ENCODE measurements around the gene SECTM1.

The SECTM1 gene

DNA sequence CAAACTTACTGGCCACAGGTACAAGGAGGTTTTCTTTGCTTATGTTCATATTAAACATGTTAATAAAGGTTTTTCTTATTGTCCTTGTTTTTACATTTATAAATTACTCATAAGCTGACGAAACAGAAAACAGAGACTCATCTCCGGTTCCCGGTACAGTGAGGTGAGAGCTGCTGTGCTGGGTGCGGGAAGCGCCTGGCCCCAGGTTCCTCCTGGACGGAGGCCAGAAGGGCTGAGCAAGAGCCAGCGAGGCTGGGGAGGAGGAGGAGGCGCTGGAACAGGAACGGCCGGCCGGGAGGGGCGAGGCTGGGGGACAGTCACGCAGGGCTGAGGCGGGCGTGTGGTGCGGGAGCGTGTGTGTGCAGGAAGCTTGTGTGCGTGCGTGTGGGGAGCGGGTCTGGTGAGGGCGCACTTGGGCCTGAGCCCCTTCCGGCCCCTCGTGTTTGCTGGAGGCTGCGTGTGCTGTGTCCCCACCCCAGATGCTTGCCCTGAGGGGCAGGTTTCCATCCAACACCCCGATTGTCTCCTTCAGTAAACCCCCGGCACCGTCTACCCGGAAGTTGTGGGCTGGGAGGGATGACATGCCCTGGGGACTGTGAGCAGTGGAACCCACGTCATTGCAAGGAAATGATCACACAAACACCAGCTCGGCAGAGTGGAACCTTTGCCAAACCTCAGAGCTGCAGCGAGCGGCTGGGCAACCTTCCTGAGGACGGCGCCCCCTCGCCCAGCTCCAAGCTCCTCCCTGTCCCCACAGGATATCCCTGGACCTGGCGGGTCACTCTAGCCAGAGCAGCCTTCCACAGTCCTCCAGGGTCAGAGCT lies 35.6 kb downstream of the SECTM1 start:
- ATAC-seq: peak; percentile 83 to 84

DNA sequence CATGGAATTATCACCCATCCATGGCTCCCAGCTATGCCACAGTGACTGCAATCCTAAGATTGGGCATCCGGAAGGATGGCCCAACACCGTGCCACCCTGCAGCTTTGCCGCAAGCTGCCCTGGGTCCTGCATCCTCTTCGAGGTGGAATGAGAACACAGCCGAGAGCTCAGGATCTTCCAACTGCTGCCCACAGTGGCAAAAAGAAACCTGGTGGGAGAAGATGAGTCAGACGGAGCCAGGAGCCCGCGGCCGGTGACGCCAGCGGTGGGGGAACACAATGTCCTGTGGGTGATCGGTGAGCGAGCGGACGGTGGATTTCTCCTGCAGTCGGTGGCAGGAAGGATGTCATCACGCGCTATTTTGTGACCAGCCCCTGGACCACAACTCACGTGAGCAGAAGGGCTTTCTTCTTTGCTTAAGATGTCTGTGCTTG lies 36.3 kb downstream of the SECTM1 start:
- ATAC-seq: peak; percentile 22 to 25

DNA sequence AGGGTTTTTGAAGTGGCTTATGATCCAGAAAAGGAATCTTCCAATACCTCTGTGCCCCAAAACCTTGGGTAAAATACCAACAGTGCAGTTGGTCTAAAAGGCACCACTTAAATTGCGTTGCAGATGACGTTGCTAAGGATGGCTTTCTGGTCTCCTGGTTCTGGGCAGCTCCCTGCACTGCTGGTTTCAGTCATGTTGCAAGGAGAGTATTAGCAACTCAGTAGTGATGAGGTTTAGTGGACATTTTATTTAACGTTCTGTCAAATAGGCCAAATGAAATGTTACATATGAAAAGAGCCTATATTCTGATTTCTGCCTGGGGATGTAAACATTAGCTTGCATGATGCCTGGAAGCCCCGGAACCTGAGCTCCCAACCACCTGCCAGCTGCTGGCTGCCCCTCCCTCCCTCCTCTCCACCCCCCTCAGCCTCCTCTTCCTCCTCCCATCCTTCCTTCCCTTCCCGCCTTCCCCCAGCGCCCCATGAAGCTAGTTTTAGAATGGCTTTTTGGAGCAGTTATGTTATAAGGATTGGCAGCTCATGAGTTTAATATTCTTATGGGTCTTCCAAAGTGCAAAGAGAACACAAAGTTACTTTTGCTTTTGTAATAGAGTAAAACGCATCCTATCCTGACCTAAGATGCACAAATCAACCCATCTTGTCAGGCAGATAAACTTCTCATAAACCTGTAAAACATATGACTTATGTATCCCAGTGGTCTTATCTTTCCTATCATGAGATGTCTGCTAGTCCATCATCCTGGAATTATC lies 36.9 kb downstream of the SECTM1 start:
- ATAC-seq: no peak

DNA sequence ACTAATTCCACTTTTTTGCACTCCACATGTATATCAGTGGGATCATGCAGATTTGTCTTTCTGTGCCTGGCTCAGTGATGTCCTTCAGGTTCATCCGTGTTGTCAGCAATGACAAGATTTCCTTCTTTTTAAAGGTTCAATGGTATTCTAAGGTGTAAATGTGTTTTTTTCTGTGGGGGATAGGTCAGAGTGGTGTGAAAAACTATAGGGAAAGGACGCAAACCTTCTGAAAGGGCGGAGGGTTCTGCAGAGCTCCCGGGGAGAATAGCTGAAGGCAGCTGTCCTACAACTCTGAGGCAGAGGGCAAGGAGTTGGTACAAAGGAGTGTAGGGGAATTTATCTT lies 38.1 kb downstream of the SECTM1 start:
- no peak for ATAC-seq

DNA sequence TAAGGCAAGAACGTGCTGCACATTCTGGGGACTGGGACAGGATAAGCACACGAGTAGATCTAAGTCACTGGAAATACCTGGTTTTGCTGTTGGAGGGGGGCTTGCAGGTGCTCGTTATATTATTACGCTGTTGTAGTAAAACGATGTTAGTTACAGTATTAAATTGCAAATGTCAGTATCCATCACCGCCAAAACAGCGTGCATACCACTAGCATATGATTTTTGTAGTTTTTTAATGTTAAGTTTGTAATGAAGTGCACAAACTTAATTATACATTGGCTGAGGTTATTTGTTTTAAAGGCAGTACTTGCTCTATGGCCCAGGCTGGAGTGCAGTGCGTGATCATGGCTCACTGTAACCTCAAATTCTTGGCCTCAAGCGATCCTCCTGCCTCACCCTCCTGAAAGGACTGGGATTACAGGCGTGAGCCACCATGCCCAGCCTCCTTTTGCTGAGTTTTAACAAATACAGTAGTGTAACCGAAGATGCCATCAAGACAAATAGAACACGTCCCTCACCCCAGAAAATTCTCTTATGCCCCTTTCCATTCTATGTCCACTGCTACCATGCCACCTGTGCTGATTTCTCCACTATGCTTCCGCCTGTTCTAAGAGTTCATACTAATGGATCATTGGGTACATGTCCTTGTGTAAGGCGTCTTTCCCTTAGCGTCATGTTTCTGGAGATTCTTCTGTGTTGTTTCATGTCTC lies 39.3 kb downstream of the SECTM1 start:
- ATAC-seq: no peak

DNA sequence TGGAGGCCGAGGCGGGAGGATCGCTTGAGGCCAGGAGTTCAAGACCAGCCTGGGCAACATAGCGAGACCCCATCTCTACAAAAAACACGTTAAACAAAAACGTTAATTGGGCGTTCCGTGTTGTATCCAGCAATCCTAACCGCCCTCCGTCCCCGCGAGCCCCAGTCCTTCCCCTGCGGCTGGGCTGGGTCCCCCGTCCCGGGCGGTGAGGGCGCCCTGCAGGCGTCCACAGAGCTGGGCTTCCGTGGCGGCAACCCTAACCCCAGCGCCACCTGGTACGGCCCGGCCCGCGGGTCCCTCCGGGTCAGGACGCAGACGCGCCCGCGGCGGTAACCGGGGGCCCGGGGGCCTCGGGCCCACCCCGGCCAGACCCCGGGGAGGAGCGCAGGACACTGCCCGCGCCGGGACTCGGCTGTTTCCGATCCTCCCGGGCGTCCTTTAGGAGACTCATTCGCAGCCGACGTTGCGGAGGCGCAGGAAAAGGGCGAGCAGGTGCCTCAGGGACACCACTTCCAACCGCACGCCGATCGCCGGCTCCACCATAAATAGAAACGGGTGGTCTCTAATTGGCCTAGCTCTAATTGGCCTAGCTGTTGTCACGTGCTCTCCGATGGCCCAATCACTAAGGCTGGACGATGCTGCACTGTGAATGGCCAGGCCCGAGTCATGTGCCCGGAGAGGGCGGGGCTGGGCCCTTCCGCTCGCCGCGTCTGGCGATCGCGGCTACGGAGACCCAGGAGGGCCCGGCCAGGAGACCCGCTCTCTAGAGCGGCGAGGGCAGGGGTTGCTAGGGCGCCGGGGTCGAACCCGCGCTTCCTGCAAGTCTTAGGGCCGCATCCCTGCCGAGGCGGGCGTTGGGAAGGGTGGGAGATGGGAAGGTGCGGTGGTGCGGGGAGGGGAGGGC lies 41.1 kb downstream of the SECTM1 start:
- peak; percentile 95 for ATAC-seq

DNA sequence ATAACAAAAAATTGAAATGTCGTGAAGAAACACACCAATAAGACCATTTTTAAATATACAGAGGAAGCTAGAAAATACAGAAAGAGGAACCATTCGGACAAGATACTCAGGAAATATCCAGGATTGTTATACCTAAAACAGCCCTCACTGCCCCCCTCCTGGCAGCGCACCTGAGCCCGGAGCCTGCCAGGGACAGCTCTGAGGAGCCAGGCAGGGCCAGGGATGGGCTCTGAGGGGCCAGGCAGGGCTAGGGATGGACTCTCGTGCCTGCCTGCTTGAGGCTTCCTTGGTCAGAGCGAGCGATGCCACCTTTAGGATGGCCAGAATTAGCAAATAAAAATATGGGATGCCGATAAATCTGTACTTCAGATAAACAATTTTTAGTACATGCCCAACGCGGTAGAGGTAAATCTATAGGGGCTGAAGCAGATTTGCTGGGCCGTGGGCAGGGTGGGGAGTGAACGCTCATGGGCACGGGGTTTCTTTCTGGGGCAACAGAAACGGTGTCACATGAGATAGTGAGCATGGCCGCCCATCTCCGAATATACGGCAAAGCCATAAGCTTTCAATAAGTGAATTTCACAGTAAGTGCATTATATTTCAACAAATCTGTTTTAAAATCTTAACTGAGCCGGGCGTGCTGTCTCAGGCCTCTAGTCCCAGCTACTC lies 41.9 kb downstream of the SECTM1 start:
- ATAC-seq: no peak

DNA sequence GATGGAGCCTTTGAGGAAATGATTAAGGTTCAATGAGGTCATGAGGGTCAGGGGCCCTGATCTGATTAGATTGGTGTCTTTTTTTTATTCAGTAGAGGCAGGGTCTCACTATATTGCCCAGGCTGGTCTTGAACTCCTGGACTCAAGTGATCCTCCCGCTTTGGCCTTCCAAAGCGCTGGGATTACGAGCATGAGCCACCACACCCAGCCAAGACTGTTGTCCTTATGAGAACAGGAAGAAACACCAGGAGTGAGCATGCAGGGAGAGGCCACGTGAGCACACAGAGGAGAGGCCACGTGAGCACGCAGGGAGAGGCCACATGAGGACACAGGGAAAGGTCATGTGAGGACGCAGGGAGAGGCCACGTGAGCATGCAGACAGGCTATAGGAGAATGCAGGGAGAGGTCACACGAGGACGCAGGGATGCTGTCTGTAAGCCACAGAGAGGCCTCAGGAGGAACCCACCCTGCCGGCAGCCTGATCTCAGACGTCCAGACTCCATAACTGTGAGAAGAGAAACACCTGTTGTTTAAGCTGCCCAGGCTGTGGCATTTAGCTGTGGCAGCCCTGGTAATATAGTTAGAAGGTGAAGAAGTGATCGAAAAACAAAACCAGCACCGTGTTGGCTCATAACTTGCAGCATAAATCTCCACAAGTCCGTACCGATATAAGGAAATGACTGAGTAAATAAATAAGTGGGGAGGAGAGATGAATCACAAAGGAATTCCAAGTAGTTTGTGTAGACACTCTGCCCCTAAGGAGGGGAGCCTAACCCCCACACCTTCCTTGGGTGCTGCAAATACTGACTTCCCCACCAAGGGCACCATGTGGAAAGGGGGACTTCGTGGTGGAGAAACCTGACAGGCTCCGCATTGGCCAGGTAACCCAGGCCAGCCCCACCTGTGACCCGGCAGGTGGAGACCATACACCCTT lies 45.4 kb downstream of the SECTM1 start:
- no peak for ATAC-seq

DNA sequence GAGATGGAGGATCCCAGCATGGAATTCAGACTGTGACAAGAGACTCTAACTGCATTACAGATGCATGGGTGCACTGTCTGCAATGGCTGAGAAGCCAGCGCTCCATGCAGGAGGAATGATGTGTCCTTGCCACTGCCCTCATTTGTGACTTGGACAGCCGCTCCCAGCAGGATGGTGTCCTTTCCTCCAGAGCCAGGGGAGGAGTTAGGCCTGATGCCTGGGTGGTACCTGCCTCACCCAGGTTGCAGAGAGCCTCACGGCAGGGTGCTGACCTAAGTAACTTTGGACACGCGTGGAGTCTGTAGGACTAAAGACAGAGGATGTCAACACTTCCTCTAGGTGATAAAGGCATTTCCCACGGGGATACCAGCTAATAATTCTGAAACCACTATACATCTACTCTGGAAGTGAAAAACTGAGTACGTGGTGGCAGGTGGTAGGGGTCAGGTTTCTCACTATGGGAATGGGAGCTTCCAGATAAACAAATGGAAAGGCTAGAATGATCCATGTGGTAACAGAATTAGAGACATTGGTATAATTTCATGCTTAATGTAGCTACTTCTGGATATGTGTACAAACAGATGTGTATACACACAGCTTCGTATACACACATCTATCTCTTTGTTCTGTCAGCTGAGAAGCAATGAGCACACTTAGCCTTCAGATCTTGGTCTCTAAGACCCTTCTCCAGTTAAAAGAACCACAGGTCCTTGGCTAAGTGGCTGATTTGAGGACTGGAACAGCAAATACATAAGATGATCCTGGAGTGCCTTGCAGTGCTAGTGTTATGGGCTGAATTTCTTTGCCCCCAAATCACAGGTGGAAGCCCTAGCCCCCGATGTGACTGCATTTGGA lies 46.3 kb downstream of the SECTM1 start:
- ATAC-seq: no peak

DNA sequence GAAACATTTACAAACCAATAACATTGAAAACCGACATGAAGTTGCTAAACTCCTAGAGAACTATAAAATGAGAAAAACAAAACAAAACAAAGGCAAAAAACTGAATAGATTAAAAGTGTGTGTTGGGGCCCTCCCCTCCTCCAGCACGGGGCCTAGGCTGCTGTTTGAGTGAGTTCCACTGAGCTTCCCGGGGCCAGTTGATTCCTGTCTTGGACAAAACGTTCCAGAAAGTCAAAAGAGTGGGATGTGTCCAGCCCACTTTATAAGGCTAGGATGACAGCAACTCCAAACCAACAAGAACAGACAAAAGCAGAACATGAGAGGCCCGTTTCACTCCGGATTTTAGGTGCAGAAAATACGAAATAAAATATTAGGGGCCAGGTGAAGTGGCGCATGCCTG lies 48.4 kb downstream of the SECTM1 start:
- no peak for ATAC-seq

DNA sequence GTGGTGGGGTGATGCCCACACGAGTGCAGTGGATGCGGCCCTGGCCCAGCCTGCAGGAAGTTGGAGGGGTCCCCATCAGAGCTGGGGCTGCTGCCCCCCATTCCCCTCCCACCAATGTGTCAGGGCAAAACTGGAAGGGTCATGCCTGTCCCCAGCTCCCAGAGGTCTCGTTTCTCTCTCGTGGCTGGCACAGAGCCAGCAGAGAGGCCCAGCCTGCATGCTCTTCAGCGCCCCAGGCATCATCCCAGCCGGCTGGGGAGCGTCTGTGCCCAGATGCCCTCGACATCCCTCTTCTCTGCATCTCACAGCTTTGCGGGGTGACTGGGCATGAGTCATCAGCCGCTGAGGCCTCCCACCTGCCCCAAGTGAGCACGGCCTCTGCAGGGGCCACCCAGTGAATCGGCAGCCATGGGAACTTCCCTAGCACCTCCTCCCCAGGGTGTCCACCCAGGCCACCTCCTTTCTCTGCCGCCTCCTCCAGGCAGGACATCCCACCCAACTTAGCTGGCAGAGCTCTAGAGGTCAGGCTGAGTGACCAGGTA lies 50.3 kb downstream of the SECTM1 start:
- peak; percentile 83 to 86 for ATAC-seq

DNA sequence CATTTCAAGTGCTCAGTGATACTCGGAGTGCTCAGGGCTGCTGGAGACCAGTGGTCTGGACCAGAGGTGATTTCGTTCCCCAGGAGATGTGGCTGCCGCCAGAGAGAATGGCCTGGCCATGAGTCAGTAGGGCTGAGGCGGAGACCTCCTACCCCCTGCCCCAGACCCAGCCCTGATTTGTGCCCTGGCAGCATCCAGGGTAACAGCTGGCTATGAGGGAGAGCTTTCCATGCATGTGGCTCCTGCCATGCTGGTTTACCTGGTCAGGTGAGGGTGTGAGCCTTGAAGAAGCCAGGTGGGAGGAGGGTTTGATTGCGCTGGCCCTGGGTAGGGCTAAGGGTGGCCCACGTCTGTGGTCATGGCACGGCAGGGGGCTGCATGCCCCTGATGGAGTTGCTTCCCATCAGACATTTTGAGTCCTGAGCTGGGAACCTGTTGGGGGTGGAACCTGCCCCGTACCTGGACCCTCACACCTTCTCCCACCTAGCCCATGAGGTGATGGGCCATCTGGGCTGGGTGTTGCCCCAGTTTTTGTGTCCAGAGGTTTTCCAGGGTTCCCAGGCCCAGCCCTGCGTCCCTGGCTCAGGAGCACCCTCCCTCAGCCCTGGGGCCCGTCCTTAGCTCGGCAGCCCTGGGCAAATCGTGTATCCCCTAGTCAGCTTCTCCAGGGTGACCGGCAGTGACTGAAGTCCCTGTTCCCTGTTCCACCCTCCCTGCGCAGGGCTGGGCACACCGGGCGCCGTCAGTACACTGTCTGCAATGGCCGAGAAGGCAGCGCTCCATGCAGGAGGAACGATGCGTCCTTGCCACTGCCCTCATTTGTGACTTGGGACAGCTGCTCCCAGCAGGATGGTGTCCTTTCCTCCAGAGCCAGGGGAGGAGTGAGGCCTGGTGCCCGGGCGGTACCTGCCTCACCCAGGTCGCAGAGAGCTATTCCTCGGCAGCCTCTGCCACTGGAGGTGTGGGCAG lies 51.0 kb downstream of the SECTM1 start:
- no peak for ATAC-seq

DNA sequence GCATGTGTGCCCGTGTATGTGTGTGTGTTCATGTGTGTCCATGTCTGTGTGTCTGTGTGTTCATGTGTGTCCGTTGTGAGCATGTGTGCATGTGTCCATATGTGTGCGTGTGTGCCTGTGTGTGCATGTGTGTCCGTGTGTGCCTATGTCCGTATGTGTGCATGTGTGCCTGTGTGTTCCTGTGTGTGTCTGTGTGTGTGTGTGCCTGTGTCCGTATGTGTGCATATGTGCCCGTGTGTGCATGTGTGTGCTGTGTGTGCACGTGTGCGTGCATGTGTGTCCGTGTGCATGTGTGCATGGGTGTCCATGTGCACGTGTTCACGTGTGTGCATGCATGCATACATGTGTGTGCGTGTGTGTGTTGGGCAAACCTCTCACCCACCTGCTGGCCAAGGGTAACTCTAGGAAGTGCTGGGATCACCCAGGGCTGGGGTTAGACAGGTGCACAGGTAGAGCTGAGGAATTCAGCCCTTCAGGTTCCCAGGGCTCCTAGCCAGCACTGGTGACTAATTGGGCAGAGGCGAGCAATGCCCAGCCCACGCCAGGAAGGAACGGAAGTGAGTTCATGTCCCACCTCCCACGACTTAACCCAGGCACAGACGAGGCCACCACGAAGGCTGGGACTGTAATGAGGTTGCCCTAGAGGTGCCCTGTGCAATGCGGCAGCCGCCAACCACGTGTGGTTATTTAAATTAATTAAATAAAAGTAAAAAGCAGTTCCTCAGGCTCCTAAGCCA lies 51.9 kb downstream of the SECTM1 start:
- ATAC-seq: peak; percentile 86 to 90

DNA sequence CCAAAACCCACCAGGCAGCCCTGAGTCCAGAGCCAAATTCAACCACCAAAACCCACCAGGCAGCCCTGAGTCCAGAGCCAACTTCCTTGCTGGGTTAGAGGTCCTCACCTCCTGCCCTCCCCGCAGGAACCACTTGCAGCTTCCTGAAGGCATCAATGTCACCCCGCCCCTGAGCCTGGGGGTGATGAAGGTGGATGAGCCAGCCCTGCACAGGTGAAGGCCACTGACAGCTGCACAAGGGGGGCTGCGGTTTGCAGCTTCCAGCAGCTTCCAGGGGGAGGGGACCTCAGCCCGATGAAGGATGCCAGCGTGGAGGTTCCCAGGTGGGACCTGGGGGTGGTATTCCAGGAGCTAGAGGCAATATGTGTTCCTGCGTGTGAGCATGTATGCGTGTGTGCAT lies 52.5 kb downstream of the SECTM1 start:
- no peak for ATAC-seq

DNA sequence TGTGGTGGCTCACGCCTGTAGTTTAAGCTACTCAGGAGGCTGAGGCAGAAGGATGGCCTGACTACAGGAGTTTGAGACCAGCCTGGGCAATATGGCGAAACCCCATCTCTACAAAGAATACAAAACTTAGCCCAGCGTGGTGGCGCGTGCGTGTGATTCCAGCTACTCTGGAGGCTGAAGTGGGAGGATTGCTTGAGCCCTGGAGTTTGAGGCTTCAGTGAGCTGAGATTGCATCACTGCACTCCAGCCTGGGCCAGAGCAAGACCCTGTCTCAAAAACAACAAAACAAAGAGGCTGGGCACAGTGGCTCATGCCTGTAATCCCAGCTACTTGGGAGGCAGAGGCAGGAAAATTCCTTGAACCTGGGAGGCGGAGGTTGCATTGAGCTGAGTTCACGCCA lies 53.0 kb downstream of the SECTM1 start:
- no peak for ATAC-seq

DNA sequence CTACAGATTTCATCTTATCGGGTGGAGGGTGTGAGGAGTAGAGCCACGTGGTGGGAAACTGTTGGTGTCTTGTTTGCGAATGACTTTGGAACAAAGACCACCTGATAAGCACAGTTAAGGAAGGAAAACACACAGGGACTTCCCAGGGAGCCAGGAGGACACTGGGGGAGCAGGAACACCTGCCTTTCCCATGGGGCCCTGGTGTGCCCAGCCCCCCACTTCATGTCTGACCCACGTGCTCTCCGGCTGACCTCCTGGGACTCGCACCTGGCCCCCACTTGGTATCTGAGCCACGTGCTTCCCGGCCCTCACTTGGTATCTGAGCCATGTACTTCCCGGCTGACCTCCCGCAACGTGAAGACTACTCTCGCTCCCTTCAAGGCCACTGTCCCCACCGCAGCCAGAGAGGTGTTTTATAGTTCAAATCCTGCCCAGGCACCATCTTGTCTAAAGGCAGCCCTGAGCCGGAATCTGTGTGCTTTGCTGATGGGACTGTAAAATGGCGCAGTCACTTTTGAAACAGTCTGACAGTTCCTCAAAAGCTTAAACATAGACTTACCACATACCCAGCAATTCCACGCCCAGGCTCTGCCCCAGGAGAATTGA lies 54.7 kb downstream of the SECTM1 start:
- no peak for ATAC-seq

DNA sequence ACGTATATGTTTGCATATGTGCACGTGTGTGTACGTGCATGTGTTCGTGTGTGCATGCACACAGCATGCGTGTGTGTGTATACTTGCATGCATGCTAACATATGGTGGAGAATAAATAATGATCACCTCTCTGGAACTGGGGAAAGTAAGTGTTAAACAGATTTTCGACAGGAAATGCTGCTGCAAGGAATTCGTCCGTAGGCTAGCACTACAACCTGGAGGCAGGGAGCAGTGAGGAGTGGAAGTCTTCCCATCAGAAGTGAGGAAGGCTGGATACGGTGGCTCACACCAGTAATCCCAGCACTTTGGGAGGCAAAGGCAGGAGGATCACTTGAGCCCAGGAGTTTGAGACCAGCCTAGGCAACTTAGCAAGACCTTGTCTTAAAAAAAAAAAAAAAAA lies 55.3 kb downstream of the SECTM1 start:
- no peak for ATAC-seq

Data from activated CD4-positive, CD25-positive, alpha-beta regulatory T cell treated with anti-CD3 and anti-CD28 coated beads, Interleukin-2, amount 50 U/mL, for 24 hours (primary cell).